LNCaP clone FGC (cell line): Measurements from ENCODE around the gene CBLN3.

Experiments used
- DNase-seq: peaks from one replicate; pipeline ENCODE4 v3.0.0-alpha.2; 2011; ENCODE audit warnings: low read depth
- H3K4me3 ChIP-seq: 2 replicates; pipeline ENCODE4 v1.5.1; 2011; ENCODE audit warnings: mild to moderate bottlenecking, low read depth, low read length, control low read depth
- TF ChIP-seq, protein P1 (sequence below): IDR thresholded peaks from 2 replicates; pipeline ENCODE4 v1.5.1; 2012; ENCODE audit warnings: mild to moderate bottlenecking; ENCODE audit not compliant: control insufficient read depth, insufficient read depth; ENCODE audit errors: extremely low read depth

Gene CBLN3

DNA sequence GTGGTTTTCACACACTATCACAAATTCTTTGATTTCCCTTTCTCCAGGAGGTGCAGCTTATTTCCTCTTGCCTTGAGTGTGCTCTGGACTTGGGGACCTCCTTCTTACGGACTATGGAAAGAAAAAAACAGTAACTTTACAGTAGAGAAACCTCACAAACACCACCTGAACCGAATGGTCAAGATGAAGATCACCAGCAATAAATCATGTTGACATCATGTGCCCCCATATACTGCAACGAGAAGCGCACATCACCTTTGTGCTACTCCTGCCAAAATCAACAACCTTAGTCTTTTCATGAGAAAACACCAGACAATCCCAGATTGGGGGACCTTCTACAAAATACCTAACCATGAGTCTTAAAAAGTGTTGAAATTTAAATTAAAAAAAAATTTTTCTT is 43.9 kb downstream of the CBLN3 start:
- TF ChIP-seq, protein P1, sequence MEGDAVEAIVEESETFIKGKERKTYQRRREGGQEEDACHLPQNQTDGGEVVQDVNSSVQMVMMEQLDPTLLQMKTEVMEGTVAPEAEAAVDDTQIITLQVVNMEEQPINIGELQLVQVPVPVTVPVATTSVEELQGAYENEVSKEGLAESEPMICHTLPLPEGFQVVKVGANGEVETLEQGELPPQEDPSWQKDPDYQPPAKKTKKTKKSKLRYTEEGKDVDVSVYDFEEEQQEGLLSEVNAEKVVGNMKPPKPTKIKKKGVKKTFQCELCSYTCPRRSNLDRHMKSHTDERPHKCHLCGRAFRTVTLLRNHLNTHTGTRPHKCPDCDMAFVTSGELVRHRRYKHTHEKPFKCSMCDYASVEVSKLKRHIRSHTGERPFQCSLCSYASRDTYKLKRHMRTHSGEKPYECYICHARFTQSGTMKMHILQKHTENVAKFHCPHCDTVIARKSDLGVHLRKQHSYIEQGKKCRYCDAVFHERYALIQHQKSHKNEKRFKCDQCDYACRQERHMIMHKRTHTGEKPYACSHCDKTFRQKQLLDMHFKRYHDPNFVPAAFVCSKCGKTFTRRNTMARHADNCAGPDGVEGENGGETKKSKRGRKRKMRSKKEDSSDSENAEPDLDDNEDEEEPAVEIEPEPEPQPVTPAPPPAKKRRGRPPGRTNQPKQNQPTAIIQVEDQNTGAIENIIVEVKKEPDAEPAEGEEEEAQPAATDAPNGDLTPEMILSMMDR, result no peak

DNA sequence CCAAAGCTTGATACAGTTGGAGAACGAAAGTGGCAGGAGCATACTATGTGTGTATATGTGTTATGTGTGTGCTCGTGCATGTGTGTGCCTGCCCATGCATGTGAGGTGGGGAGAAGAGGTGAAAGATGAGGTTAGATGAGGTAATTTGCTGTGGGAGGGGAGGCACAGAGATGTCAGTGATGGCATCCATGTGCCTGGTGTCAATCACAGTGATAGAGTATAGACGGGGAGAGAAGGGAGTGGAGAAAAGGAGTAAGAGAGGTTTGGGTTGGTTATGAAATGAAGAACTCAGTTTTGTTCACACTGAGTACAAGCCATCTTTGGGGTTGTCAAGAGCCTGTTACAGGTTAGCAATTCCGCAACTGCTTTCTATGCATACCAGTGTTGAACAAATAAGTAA is 45.3 kb downstream of the CBLN3 start:
- no peak overlapping the region for H3K4me3 ChIP-seq
- TF ChIP-seq, protein P1, result no peak
- no peak for DNase-seq

More for the DNA sequence above, 43.9 kb downstream of the CBLN3 start:
- DNase-seq, result no peak
- no peak overlapping the region for H3K4me3 ChIP-seq

DNA sequence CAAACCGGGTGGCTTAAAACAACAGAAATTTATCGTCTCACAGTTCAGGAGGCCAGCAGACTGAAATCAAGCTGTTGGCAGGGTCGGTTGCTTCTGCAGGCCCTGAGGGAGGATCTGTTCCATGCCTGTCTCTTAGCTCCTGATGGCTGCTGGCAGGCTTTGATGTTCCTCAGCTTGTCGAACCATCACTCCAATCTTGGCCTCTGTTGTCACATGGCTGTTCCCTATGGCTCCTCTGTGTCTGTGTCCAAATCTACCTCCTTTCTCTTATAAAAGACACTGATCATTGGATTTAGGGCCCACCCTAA is 47.5 kb downstream of the CBLN3 start:
- TF ChIP-seq, protein P1, result no peak
- no peak overlapping the region for H3K4me3 ChIP-seq
- DNase-seq, result no peak

DNA sequence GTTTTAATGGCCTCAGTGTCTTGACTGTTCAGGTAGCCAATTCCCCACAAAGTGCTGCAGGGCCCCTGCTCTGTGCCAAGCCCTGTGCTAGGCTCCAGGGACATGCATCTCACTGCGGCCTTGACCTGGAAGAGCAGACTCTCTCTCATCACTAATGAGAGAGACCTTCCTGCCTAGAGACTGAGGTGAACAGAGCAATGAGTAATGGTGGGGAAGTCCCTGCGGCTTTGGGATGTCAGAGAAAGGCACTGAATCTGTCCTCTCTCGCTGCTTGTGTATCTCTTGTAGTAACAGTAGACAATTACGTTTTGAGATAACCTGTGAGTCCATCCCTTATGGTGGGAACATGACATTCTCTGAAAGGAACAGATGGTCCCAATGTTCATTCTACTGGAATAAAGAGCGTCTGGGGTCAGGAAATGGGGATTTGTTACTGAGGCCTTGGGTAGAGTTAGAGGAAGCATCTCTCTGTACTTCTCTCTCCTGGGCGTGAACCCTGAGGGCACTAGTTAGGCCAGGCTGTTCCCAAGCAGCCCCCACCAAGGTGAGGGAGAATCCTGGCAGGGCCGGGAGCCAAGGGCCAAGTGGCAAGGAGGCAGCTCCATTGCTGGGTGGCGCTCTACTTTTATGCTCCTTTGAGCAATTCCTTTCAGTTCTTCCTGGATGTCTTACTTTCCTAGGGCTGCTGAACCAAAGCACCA is 48.0 kb downstream of the CBLN3 start:
- TF ChIP-seq, protein P1, result no peak
- no peak for DNase-seq
- no peak overlapping the region for H3K4me3 ChIP-seq

DNA sequence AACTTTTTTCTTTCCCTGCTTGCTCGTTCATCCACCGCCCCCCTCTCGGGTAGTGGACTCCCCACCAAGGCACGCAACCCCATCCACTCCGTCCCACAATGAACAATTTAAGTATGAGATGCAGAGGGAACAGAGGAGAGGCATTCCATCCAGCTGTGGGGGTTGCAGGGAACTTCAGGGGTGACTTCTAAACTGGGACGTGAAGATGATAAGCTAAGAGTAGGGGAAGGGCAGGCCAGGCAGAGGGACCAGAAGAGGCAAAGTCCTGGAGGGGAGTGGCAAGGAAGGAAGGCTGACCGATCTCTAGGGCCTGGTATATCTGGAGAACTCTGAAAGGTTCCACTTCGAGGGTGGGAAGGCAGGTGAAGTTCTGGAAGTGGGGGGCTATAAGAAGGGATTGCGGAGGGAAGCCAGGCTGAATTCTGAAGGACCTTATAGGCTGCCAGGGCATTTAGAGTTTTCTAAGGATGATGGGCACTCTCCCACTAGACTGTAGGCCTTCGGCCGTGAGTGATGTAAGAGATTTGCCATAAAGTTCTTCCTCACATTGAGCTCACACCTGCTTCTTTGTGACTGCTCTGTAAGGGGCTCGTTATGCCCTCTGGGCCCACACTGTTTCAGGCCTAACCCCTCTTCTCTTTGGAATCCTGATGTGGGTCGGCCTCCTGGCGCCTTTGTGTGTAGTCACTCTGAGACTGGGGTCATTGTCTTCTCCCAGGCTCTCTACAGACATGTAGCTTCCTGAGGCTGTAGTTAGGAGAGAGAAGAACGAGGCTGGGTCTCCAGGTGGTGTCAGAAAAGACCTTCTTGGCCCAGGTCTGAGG is 49.3 kb downstream of the CBLN3 start:
- H3K4me3 ChIP-seq, result no peak overlapping the region
- DNase-seq, result no peak
- TF ChIP-seq, protein P1, result no peak

DNA sequence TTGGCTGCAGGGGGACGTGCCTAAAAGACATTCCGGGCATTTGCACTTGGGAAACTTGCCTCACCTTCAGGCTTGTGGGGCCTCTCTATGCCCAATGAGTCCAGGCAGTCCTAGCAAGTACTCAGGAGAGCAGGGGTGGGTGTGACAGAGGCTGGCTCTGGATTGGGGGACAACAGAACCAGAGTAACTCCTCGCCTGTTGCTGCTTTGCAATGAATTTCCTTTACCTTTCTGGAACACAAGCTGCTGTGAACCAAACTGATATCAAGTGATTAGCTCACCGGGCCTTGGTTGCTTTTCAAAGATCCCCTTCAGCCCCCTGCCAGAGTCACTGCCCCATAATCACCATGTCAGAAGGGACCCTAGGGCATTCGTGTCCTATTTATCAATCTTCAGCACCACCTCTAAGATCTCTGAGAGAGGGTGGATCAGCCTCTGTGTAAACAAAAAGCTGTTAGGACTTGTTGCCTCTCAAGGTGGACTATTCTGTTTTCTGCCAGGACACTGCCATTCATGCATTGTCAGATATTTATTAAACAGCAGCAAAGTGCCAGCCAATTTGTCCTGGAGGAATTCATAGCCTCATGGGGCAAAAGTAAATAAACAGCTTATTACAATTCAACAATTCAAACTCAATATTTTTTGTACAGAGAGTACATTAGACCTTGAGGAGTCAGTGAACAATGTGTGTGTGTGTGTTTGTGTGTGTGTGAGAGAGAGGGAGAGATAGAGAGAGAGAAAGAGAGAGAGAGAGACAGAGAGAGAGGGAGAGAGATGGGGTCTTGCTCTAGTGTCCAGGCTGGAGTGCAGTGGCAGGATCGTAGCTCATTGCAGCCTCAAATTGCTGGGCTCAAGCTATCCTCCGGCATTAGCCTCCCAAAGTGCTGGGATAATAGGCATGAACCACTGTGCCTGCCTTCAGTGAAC is 50.2 kb downstream of the CBLN3 start:
- TF ChIP-seq, protein P1, result no peak
- H3K4me3 ChIP-seq, result no peak overlapping the region
- DNase-seq, result no peak
